MCF 10A (cell line): ENCODE measurements around the gene RGS19. TPM values are rescaled to one million over a fixed set of nuclear protein-coding genes. Genes with fewer than 3 reads are reported as not detected.

Experiments used
- BruUV-seq: library from RNA; stranded (reverse); fragments of 400-500 nt; replicated peaks from 2 replicates; lab custom pipeline; 2021; lab: Mats Ljungman, UMichigan
- CTCF ChIA-PET: fragments of 300-600 bp; sonication (Branson Sonifier 250); formaldehyde crosslinking; extraction: SDS; loops from one replicate; lab custom pipeline; 2021; ENCODE audit warnings: antibody characterized with exemption, inconsistent platforms; lab: Yijun Ruan, JAX
- POLR2A ChIA-PET: fragments of 300-600, 350-650 bp; sonication (Branson Sonifier 250); formaldehyde crosslinking; extraction: SDS; loops from one replicate; lab custom pipeline; 2020; ENCODE audit warnings: antibody characterized with exemption, inconsistent platforms; lab: Yijun Ruan, JAX
- DNase-seq: peaks from one replicate; pipeline ENCODE4 v3.0.0-alpha.2; 2018; ENCODE audit not compliant: unreplicated experiment
- H3K27ac Mint-ChIP-seq: one replicate; pipeline ENCODE4 v1.8.0; 2022; ENCODE audit warnings: mild to moderate bottlenecking, low read depth, mixed read lengths; ENCODE audit not compliant: unreplicated experiment
- H3K27me3 Mint-ChIP-seq: one replicate; pipeline ENCODE4 v1.8.0; 2022; ENCODE audit warnings: mixed read lengths; ENCODE audit not compliant: insufficient read depth, unreplicated experiment
- H3K36me3 Mint-ChIP-seq: one replicate; pipeline ENCODE4 v1.8.0; 2022; ENCODE audit warnings: mild to moderate bottlenecking, moderate library complexity, mixed read lengths; ENCODE audit not compliant: insufficient read depth, unreplicated experiment
- H3K4me1 Mint-ChIP-seq: one replicate; pipeline ENCODE4 v1.8.0; 2022; ENCODE audit warnings: mixed read lengths; ENCODE audit not compliant: insufficient read depth, unreplicated experiment
- H3K4me3 Mint-ChIP-seq: one replicate; pipeline ENCODE4 v1.8.0; 2022; ENCODE audit warnings: mild to moderate bottlenecking, moderate library complexity, mixed read lengths; ENCODE audit not compliant: unreplicated experiment
- H3K9me3 Mint-ChIP-seq: one replicate; pipeline ENCODE4 v1.8.0; 2022; ENCODE audit warnings: mixed read lengths; ENCODE audit not compliant: unreplicated experiment
- CTCF ChIP-seq: fragments of 200-600 bp; IDR thresholded peaks from one replicate; pipeline ENCODE4 v1.8.0; 2022; ENCODE audit warnings: antibody characterized with exemption, mild to moderate bottlenecking; ENCODE audit not compliant: unreplicated experiment
- intact Hi-C: fragments of 100-400 bp; cut with micrococcal nuclease; formaldehyde crosslinking; loops from 2 replicates; pipeline ENCODE4 v1.14.1; 2022
- total RNA-seq: library from RNA; stranded (reverse); gene quantifications from 2 replicates; pipeline ENCODE4 v1.2.3, GENCODE V29; 2022

RGS19 gene
- total RNA-seq, 1 experiment from 2014 or later = 8.8 TPM

GRCh38 chr20:64096535-64096934 lies 17.2 kb upstream of the RGS19 start:
- BruUV-seq = no TSS peak
- no peak for DNase-seq
- no peak overlapping the region for H3K27ac Mint-ChIP-seq
- peaks cover 8% of the 10 kb centered on the region for H3K9me3 Mint-ChIP-seq
- no peak for TF ChIP-seq CTCF
- peaks cover 10% of the 10 kb centered on the region for H3K27me3 Mint-ChIP-seq
- H3K4me3 Mint-ChIP-seq = no peak overlapping the region
- no peaks in the 10 kb centered on the region for H3K36me3 Mint-ChIP-seq
- no peaks in the 10 kb centered on the region for H3K4me1 Mint-ChIP-seq
- intact Hi-C loops = no loop called here
- ChIA-PET CTCF (interaction anchor here (0.6 to 1.5 kb wide), 4 partner anchors 13 to 58 kb away, joined by 3 to 7 read pairs (median 4); partner anchors contain the start of gene LKAAEAR1), POLR2A (no interaction called here)

- TF ChIP-seq CTCF = no peak
- Mint-ChIP-seq H3K36me3 (no peaks in the 10 kb centered on the region), H3K9me3 (peaks cover 8% of the 10 kb centered on the region), H3K4me1 (no peaks in the 10 kb centered on the region), H3K27ac (no peak overlapping the region), H3K27me3 (peaks cover 4% of the 10 kb centered on the region), H3K4me3 (no peak overlapping the region)
- no peak for DNase-seq
- ChIA-PET POLR2A (no interaction called here), CTCF (interaction anchor here (0.6 to 1.5 kb wide), 4 partner anchors 12 to 57 kb away, joined by 3 to 7 read pairs (median 4); partner anchors contain the start of gene LKAAEAR1)
- no TSS peak for BruUV-seq
- intact Hi-C loops = no loop called here
These were observed 16.6 kb upstream of the RGS19 start for GRCh38 chr20:64095927-64096326.

GRCh38 chr20:64095455-64095854 lies 16.1 kb upstream of the RGS19 start:
- TF ChIP-seq CTCF = no peak
- no peak overlapping the region for H3K4me3 Mint-ChIP-seq
- no peaks in the 10 kb centered on the region for H3K36me3 Mint-ChIP-seq
- H3K27me3 Mint-ChIP-seq = no peaks in the 10 kb centered on the region
- DNase-seq = no peak
- H3K27ac Mint-ChIP-seq = no peak overlapping the region
- ChIA-PET POLR2A (no interaction called here), CTCF (interaction anchor here (1.2 to 1.5 kb wide), 2 partner anchors 12 to 24 kb away, joined by 6 to 7 read pairs; partner anchors contain the start of gene LKAAEAR1)
- H3K9me3 Mint-ChIP-seq = peaks cover 8% of the 10 kb centered on the region
- H3K4me1 Mint-ChIP-seq = no peaks in the 10 kb centered on the region
- BruUV-seq = no TSS peak
- intact Hi-C loops = no loop called here

- no peak overlapping the region for H3K4me3 Mint-ChIP-seq
- POLR2A ChIA-PET = no interaction called here
- no TSS peak for BruUV-seq
- H3K36me3 Mint-ChIP-seq = no peaks in the 10 kb centered on the region
- no peak for DNase-seq
- peaks cover 8% of the 10 kb centered on the region for H3K9me3 Mint-ChIP-seq
- no peak for TF ChIP-seq CTCF
- peaks cover 23% of the 10 kb centered on the region for H3K27me3 Mint-ChIP-seq
- H3K27ac Mint-ChIP-seq = no peak overlapping the region
- intact Hi-C loops = no loop called here
- CTCF ChIA-PET = no interaction called here
- H3K4me1 Mint-ChIP-seq = no peaks in the 10 kb centered on the region
These were observed 13.7 kb upstream of the RGS19 start for GRCh38 chr20:64093013-64093503.
